ENCODE measurements around the gene MCUB. TPM values are rescaled to one million over a fixed set of nuclear protein-coding genes. Genes with fewer than 3 reads are reported as not detected.

The MCUB gene
- total RNA-seq, 2 experiments from 2014 or later, result 110 to 121 TPM

DNA sequence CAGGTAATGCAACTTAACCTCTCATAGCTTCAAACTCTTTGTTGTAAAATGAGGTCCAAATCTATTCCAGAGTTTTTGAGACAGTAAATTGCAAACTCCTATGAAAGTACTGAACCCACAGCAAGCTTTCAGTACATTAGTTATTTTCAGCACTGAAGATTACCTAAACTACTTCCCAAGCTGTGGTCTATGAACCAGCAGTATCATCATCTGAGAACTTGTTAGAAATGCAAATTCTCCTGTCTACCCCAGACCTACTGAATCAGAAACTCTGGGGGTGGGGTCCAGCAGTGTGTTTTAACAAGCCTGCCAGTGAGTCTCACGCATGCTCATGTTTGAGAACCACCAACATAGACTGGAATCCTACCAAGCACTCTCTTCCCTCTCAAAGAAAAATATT, 148.9 kb downstream of the MCUB start:
- Mint-ChIP-seq H3K36me3 (no peaks in the 10 kb centered on the region), H3K4me1 (peaks cover 2% of the 10 kb centered on the region), H3K27me3 (no peaks in the 10 kb centered on the region), H3K27ac (no peak overlapping the region), H3K9me3 (no peaks in the 10 kb centered on the region), H3K4me3 (no peak overlapping the region)
- POLR2A ChIA-PET, result no interaction called here
- DNase-seq (no peak), ATAC-seq (ENCODE audit: low read depth) (no peak)

DNA sequence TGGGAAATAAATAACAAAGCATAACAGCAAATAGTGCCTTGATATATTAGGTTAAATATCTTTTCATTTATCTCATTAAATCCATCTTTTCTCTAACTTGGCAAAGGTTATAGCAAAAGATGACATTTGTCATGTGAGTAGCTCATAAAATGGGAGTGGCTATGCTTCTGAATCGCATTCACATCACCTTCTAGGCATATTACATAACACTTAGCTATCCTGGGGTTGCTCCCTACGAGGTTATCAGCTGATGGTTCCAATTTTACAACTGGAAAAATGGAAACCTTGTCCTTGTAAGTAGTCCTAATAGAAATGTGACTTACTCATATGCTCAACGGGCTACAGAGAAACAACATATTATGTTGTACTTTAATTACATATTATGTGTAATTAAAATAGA, 153.5 kb downstream of the MCUB start:
- H3K27ac Mint-ChIP-seq, result no peak overlapping the region
- no peaks in the 10 kb centered on the region for H3K27me3 Mint-ChIP-seq
- peaks cover 22% of the 10 kb centered on the region for H3K36me3 Mint-ChIP-seq
- no peak for ATAC-seq (ENCODE audit: low read depth)
- POLR2A ChIA-PET, result no interaction called here
- no peaks in the 10 kb centered on the region for H3K9me3 Mint-ChIP-seq
- no peak for DNase-seq
- no peak overlapping the region for H3K4me3 Mint-ChIP-seq
- peaks cover 3% of the 10 kb centered on the region for H3K4me1 Mint-ChIP-seq

DNA sequence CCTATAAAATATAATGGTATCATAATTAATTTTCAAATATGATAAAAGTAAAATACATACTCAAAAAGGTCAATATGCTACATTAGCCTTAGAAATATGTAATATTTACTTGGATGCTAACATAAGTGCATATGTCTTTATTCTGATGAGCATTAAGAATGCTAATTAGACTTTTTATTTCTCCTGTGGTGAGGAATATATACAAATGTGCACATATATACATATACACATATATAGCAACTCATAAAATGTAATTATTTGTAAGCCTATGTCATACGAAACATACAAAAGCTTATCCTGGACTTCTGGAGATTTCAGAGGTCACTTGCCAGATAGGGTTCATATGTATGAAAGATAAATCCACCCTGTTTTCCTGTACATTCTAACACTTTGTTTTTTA, 158.7 kb downstream of the MCUB start:
- no peak for DNase-seq
- no peak overlapping the region for H3K27ac Mint-ChIP-seq
- peaks cover 5% of the 10 kb centered on the region for H3K4me1 Mint-ChIP-seq
- POLR2A ChIA-PET, result no interaction called here
- H3K9me3 Mint-ChIP-seq, result no peaks in the 10 kb centered on the region
- H3K36me3 Mint-ChIP-seq, result peaks cover 27% of the 10 kb centered on the region
- ATAC-seq (ENCODE audit: low read depth), result no peak
- no peak overlapping the region for H3K4me3 Mint-ChIP-seq
- no peaks in the 10 kb centered on the region for H3K27me3 Mint-ChIP-seq

DNA sequence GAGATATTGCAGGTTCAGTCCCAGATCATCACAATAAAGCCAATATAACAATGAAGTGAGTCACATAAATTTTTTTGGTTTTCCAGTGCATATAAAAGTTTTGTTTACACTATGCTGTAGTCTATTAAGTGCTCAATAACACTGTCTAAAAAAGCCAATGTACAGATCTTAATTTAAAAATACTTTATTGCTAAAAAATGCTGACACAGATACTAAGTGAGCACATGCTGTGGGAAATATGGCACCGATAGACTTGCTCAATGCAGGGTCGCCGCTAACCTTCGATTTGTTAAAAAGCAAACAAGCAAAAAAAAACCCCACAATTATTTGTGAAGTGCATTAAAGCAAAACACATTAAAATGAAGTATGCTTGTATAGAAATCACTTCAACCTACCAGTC, 159.6 kb downstream of the MCUB start:
- H3K4me3 Mint-ChIP-seq, result no peak overlapping the region
- H3K4me1 Mint-ChIP-seq, result peaks cover 5% of the 10 kb centered on the region
- H3K9me3 Mint-ChIP-seq, result no peaks in the 10 kb centered on the region
- H3K36me3 Mint-ChIP-seq, result peaks cover 30% of the 10 kb centered on the region
- no peak overlapping the region for H3K27ac Mint-ChIP-seq
- POLR2A ChIA-PET, result no interaction called here
- no peak for DNase-seq
- no peak for ATAC-seq (ENCODE audit: low read depth)
- H3K27me3 Mint-ChIP-seq, result no peaks in the 10 kb centered on the region

DNA sequence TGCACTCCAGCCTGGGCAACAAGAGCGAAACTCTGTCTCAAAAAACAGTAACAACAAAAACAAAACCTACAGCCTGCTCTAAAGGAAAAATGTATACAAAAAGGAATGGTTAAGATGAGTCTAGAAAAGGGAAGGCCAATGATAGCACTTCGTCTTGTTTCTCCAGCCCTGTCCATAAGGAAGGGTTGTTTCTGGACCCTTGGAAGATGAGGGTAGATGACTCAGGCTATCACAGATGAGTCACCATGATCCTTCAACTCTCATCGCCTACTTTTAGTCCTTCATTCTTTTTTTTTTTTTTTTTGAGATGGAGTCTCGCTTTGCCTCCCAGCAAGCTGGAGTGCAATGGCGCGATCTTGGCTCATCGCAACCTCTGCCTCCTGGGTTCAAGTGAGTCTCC, 161.0 kb downstream of the MCUB start:
- Mint-ChIP-seq H3K9me3 (no peaks in the 10 kb centered on the region), H3K27ac (no peak overlapping the region), H3K4me3 (no peak overlapping the region), H3K27me3 (no peaks in the 10 kb centered on the region), H3K36me3 (peaks cover 31% of the 10 kb centered on the region), H3K4me1 (peaks cover 3% of the 10 kb centered on the region)
- ATAC-seq (ENCODE audit: low read depth) (no peak), DNase-seq (no peak)
- POLR2A ChIA-PET, result no interaction called here

DNA sequence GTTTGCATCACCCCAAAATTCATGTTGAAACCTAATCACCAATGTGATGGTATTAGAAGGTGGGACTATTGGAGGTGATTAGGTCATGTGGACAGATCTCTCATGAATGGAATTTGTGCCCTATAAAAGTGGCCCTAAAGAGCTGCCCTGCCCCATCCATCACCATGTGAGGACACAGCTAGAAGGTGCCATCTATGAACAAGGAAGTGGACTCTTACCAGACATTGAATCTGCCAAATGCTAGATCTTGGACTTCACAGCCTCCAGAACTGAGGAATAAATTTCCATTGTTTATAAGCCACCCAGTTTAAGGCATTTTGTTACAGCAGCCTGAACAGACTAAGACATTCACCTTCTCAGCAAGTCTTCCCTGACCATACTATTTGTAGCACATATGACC, 162.3 kb downstream of the MCUB start:
- Mint-ChIP-seq H3K36me3 (peaks cover 26% of the 10 kb centered on the region), H3K27ac (no peak overlapping the region)

DNA sequence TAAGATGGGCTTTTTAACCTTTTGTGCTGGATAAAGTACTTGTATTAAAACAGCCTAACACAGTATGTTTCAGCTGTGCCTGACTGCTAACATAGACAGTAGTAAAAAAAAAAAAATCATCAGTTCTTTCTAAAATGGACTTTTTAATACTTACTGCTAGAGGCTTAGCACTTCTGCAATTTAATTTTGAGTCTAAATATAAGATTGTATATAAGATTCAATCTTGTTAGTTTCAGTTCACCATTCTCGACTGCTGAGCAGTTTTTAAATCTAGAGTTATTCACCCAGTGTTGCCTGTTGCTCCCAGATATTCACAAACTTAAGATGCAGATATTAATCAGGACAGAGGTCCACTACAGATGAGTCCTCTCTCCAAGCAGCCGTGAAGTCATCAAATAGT, 163.1 kb downstream of the MCUB start:
- ATAC-seq (ENCODE audit: low read depth) (no peak), DNase-seq (no peak)
- Mint-ChIP-seq H3K4me3 (no peak overlapping the region), H3K36me3 (peaks cover 25% of the 10 kb centered on the region), H3K27ac (no peak overlapping the region), H3K9me3 (no peaks in the 10 kb centered on the region), H3K27me3 (no peaks in the 10 kb centered on the region), H3K4me1 (peaks cover 8% of the 10 kb centered on the region)
- POLR2A ChIA-PET, result interaction anchor here (0.7 kb wide), 1 partner anchor 20 kb away, joined by 4 read pairs; the partner anchor contains the start of gene CASP6

More for the DNA sequence above, 162.3 kb downstream of the MCUB start:
- POLR2A ChIA-PET, result interaction anchor here (0.7 kb wide), 1 partner anchor 19 kb away, joined by 4 read pairs; the partner anchor contains the start of gene CASP6
- peaks cover 5% of the 10 kb centered on the region for H3K4me1 Mint-ChIP-seq
- no peak for ATAC-seq (ENCODE audit: low read depth)
- no peaks in the 10 kb centered on the region for H3K9me3 Mint-ChIP-seq
- H3K27me3 Mint-ChIP-seq, result no peaks in the 10 kb centered on the region
- no peak overlapping the region for H3K4me3 Mint-ChIP-seq
- DNase-seq, result no peak

DNA sequence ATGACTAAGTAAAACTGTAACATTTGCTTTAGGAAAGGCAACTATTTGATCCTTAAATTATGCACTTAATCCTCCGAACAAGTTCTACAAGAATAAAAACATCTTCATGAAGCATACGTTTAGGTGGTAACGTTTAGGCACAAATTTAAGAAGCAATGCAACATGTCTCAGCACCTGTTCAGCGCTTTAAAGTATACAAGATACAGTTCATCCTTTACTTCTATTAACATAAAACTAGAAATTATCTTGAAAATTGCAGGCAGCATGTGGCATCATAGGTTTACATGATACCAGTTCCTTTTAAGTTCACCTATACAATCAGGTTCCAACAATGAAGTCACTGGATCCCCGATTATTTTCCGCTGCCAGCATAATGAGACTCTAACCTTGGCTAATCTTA, 168.3 kb downstream of the MCUB start:
- no peak for ATAC-seq (ENCODE audit: low read depth)
- Mint-ChIP-seq H3K4me3 (peak overlapping the region; percentile 92), H3K9me3 (no peaks in the 10 kb centered on the region), H3K4me1 (peaks cover 21% of the 10 kb centered on the region), H3K27ac (no peak overlapping the region), H3K27me3 (no peaks in the 10 kb centered on the region), H3K36me3 (peaks cover 21% of the 10 kb centered on the region)
- DNase-seq, result no peak
- POLR2A ChIA-PET, result no interaction called here

DNA sequence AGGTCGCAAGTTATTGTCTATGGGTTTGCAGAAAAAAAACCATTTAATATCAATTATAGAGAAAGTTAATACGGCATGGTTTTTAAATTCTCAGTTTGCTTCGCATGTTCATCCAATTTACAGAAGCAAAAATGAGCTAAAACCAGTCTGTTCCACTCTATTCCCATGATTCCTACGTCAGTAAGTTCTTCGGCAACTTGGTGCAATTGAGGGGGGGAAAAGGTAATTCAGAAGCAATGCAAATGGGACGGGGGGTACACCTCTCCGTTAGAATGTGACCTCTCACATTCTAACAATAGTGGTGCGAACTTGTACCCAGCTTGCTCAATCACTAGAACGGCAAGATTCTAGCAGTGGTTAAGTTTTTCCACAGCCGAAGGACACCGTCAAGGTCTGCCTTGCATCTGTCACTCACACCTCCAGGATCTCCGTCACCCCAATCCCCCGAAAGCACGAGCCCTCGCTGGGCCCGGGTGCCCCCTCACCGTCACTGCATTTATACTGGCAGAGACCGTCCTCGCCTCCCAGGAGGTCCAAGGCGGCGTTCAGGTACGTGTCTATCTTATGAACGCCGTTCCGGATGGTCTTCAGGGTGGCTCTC, 169.2 kb downstream of the MCUB start:
- peak overlapping the region; percentile 92 for H3K4me3 Mint-ChIP-seq
- H3K27me3 Mint-ChIP-seq, result no peaks in the 10 kb centered on the region

DNA sequence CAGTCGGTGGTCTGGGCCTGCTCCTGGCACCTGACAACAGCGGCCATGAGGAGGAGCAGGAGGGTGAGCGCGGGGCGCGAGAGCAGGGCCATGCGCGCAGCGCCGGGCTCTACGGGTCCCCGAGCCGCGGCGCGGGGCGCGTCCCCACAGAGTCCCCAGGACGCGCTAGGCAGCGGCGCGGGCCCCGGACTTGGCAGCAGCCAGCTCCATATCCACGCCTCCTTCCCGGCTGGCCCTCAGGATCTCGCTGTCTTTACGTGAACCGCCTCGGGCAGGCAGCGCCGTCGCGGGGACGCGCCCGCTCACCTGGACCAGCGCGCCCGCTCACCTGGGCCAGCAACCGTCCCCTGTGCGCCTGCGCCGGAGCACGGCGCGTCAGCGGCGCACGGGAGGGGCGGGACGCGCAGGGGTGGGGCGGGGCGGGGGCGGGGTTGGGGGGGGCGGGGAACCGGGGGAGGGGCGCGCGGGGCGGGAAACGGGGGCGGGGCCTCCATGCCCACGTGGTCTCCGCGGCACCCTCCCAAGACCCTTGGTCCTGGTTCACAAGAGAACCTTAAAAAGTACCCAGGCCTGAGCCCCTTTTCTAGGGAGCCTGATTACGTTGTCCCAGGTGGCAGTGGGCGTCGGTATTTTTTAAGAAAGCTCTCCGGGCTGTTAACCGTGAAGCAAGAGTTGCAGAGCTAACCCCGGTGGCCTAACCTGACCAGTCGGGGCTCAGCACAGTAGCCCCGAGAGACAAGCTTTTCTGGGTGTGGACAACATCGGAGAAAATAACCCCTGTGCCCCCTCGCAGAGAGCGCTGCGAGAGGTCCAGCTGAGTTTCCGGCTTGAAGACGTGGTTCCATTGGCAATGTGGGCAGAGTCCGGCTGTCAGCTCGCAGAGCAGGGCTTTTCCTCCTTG, 169.9 kb downstream of the MCUB start, which contains the start of gene PLA2G12A:
Gene PLA2G12A, minus strand, starts transcription at position 353 of the 901 bp plus-strand sequence. Its CDS starts 261 bp downstream, at position 92.
- H3K9me3 Mint-ChIP-seq, result no peaks in the 10 kb centered on the region
- peak; percentile 87 for DNase-seq
- peak within 1 kb of the TSS; percentile 83 for H3K27ac Mint-ChIP-seq
- POLR2A ChIA-PET, result interaction anchor here (0.6 to 1.5 kb wide), 5 partner anchors 9 to 297 kb away, joined by 3 to 11 read pairs (median 3); partner anchors contain the start of genes CASP6 and GAR1
- peak; percentile 88 for ATAC-seq (ENCODE audit: low read depth)
- peaks cover 21% of the 10 kb centered on the region for H3K4me1 Mint-ChIP-seq
- peak within 1 kb of the TSS; percentile 92 for H3K4me3 Mint-ChIP-seq
- peaks cover 15% of the 10 kb centered on the region for H3K36me3 Mint-ChIP-seq
- no peaks in the 10 kb centered on the region for H3K27me3 Mint-ChIP-seq

More for the DNA sequence above, 169.2 kb downstream of the MCUB start:
- H3K9me3 Mint-ChIP-seq, result no peaks in the 10 kb centered on the region
- POLR2A ChIA-PET, result interaction anchor here (0.6 kb wide), 1 partner anchor 86 kb away, joined by 3 read pairs; the partner anchor contains the start of gene GAR1
- H3K36me3 Mint-ChIP-seq, result peaks cover 18% of the 10 kb centered on the region
- H3K27ac Mint-ChIP-seq, result peak overlapping the region; percentile 83
- peaks cover 21% of the 10 kb centered on the region for H3K4me1 Mint-ChIP-seq
- DNase-seq, result no peak
- ATAC-seq (ENCODE audit: low read depth), result no peak

DNA sequence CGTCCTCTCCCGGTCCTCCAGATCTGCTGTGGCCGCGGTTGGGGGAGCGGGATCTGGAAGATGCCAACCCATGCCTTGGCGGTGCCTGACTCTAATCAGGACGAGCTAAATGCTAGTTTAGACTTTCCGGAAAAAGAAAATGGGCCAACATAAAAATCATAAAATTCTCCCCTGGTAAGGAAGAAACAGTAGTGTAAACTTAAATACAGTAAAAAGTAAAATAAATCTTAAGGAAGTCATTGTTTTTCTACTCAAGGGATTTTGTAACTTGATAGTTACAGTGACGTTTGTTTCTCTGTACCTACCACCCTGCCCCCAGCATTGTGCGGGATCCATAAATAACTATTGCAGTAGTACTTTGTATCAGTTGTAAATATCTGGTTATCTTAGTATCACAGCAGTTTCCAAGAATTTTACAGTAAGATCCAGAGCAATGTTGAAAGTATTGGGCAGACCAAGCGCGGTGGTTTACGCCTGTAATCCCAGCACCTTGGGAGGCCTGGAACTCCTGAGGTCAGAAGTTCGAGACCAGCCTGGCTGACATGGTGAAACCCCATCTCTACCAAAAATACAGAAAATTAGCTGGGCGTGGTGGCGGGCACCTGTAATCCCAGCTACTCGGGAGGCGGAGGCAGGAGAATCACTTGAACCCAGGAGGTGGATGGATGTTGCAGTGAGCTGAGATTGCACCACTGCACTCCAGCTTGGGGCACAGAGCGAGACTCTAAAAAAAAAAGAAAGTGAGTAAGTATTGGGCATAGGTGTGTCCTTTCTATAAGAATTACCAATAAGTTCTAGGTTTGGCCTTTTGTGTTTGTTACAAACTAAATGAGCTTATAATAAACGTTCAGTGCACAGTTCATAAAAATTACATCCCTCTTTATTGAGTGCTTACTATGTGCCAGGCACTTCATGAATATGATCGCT, 170.8 kb downstream of the MCUB start:
- H3K4me1 Mint-ChIP-seq, result peaks cover 20% of the 10 kb centered on the region
- no peak for DNase-seq
- H3K27ac Mint-ChIP-seq, result peak overlapping the region; percentile 73
- peak overlapping the region; percentile 83 for H3K4me3 Mint-ChIP-seq
- no peaks in the 10 kb centered on the region for H3K9me3 Mint-ChIP-seq
- peaks cover 13% of the 10 kb centered on the region for H3K36me3 Mint-ChIP-seq
- H3K27me3 Mint-ChIP-seq, result no peaks in the 10 kb centered on the region
- no peak for ATAC-seq (ENCODE audit: low read depth)
- POLR2A ChIA-PET, result interaction anchor here (0.6 to 1.5 kb wide), 5 partner anchors 8 to 298 kb away, joined by 3 to 11 read pairs (median 3); partner anchors contain the start of gene CASP6

DNA sequence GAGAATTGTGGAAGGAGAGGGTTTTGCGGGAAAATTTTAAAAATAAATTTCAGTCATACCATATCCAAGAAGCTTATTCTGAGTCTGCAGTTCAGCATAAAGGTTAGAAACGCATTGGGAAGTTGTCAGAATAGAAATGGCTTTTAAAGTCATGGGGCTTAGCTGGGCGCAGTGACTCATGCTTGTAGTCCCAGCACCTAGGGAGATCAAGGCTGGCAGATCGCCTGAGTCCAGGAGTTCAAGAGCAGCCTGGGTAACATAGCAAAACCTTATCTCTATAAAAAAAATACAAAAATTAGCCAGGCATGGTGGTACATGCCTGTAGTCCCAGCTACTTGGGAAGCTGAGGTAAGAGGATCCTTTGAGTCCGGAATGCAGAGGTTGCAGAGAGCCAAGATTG, 173.7 kb downstream of the MCUB start:
- H3K36me3 Mint-ChIP-seq, result no peaks in the 10 kb centered on the region
- ATAC-seq (ENCODE audit: low read depth) (no peak), DNase-seq (no peak)
- no peak overlapping the region for H3K27ac Mint-ChIP-seq
- H3K4me3 Mint-ChIP-seq, result no peak overlapping the region
- H3K27me3 Mint-ChIP-seq, result no peaks in the 10 kb centered on the region
- POLR2A ChIA-PET, result no interaction called here
- no peaks in the 10 kb centered on the region for H3K9me3 Mint-ChIP-seq
- peaks cover 10% of the 10 kb centered on the region for H3K4me1 Mint-ChIP-seq

All from activated naive CD8-positive, alpha-beta T cell treated with anti-CD3 and anti-CD28 coated beads, Interleukin-2, amount 10 ng/mL, durations not matched to agents 7 days and 5 days (primary cell).